Breast epithelium (tissue), 3 donors: Measurements from ENCODE around the gene DNM1.

ENCODE experiments used
- CTCF ChIP-seq, 3 donors: fragments of 450-650 bp; IDR thresholded peaks; one replicate each; pipeline ENCODE4 v1.5.1; 2016 to 2017; ENCODE audit warnings: antibody characterized with exemption in 3 of 3, mild to moderate bottlenecking in 3 of 3, moderate library complexity in 3 of 3
- POLR2AphosphoS5 ChIP-seq, 3 donors: sonication (generic); formaldehyde crosslinking; IDR thresholded peaks; one replicate each; pipeline ENCODE4 v1.6.1; 2017; ENCODE audit warnings: antibody characterized with exemption in 3 of 3

- TF ChIP-seq CTCF (IDR thresholded peaks at IDR 0.05) (no peak), POLR2AphosphoS5 (IDR thresholded peaks at IDR 0.05) (no peak)
Measured at GRCh38 chr9:128226412-128226801, 23.2 kb downstream of the DNM1 start.
